Measurements from ENCODE around the gene SVOPL. TPM values are rescaled to one million over a fixed set of nuclear protein-coding genes. Genes with fewer than 3 reads are reported as not detected.

SVOPL gene
- total RNA-seq, 2 donors from 2014 or later: 1.5 to 2.4 TPM

DNA sequence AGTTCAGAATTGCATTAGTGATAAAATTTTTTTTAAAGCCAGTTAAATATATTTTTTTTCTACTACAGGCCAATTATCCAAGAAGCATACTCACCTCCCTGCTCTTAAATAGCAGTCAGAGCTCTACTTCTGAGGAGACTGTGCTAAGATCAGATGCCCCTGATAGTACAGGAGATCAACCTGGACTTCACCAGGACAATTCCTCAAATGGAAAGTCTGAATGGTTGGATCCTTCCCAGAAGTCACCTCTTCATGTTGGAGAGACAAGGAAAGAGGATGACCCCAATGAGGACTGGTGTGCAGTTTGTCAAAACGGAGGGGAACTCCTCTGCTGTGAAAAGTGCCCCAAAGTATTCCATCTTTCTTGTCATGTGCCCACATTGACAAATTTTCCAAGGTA is 122.0 kb downstream of the SVOPL start:
- ATAC-seq: no peak

GRCh38 chr7:138575897-138576428 is 125.2 kb downstream of the SVOPL start:
- DNase-seq (no peak), ATAC-seq (no peak)
- intact Hi-C loops (cut with DNase I, micrococcal nuclease): no loop called here

More for the DNA sequence above, 122.0 kb downstream of the SVOPL start:
- intact Hi-C loops (cut with DNase I, micrococcal nuclease): no loop called here
- DNase-seq: no peak

DNA sequence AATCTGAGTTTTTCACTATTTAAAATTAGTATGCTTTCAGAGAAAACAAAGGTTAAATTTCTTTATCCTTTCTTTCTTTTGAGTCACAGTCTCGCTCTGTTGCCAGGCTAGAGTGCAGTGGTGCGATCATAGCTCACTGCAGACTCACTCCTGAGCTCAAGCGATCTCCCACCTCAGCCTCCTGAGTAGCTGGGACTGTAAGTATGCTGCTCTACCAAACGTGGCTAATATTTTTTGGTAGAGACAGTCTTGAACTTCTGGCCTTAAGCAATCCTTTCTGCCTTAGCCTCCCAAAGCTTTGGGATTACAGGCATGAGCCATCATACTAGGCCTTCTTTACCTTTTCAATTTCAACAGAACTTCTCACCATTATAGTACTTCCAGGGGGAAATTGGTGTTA is 127.4 kb downstream of the SVOPL start:
- intact Hi-C loops (cut with DNase I, micrococcal nuclease): no loop called here
- DNase-seq: no peak

DNA sequence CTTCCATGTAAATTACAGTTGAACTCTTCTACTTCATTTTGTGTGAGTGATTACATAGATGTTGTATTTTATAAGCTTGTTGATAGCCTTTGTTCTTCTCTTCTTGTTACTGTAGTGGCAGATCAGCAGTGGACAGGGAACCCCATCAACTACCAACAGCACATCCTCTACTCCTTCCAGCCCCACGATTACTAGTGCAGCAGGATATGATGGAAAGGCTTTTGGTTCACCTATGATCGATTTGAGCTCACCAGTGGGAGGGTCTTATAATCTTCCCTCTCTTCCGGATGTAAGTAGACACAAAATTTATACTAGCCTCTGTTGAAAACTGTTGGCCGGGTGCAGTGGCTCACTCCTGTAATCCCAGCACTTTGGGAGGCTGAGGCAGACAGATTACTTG is 130.4 kb downstream of the SVOPL start:
- intact Hi-C loops (cut with DNase I, micrococcal nuclease): no loop called here
- ATAC-seq: no peak
- DNase-seq: no peak

More for the DNA sequence above, 127.4 kb downstream of the SVOPL start:
- ATAC-seq: no peak

- no peak for ATAC-seq
- DNase-seq: no peak
- intact Hi-C loops (cut with DNase I, micrococcal nuclease): no loop called here
These were observed 131.7 kb downstream of the SVOPL start for GRCh38 chr7:138569418-138569817.

DNA sequence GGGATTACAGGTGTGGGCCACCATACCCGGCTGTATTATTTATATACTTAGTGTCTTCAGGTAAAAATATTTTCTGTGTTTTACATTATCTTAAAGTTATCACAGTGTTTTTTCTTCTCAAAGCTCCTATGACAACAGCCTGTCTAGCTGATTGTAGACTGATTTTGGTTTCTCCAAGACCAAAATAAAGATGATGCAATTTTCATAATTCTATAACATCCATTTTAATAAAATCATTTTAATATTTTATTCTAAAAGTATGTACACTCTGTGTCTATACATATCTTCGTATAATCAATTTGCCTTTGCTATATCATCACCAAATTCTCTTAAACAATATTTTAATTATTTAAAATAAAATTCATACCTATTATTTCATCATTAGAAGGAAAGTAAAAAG is 132.5 kb downstream of the SVOPL start:
- intact Hi-C loops (cut with DNase I, micrococcal nuclease): no loop called here
- no peak for ATAC-seq
- DNase-seq: no peak

DNA sequence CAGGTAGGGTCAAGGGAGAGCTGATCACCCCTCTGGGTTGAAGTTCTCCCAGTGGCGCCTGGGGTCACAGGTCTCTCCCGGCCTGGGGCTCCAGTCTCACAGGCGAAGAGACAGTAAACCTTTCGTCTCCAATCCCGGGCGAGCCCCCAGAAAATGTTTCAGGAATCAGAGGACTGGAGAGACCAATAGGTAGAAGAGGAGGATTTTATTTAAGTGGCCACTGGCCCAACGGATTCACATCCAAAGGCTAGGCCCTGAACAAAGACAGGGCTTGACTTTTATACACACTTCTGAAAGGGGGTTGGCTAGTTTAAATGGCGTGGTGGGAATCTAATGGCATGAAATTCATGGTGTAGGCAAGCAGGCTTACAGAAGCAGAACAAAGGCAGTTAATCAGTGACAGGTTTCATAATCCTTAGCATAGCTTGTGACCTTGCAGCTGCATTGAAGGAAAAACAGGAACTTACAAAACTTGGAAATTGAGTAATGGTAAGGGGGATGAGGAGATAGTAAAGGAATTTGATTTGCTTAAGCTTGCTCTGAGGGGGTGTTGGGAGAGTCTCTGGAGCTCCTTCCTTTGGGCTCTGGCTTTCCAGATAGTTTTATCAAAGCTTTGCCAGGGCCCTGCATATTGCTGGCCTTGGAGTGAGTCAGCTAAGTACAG is 135.6 kb downstream of the SVOPL start:
- intact Hi-C loops (cut with DNase I, micrococcal nuclease): no loop called here
- no peak for ATAC-seq
- DNase-seq: no peak

DNA sequence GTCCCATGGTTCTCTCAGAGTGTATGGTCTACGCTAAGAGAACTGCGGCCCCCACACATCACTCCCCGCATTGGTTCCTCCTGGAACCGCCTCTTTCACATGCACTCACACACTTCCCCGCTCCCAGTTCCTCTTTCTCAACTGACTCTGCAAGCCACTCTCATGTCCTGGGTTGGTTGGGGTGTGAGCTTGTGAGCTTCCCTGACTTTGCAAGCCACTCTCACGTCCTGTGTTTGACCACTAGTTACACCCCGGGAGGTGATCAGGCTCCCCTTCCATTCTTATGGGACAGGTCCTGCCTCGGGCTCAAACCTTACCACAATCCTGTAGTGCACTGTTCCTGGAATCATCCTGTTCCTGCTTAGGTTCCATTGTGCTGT is 136.1 kb downstream of the SVOPL start:
- DNase-seq (no peak), ATAC-seq (no peak)
- intact Hi-C loops (cut with DNase I, micrococcal nuclease): no loop called here

DNA sequence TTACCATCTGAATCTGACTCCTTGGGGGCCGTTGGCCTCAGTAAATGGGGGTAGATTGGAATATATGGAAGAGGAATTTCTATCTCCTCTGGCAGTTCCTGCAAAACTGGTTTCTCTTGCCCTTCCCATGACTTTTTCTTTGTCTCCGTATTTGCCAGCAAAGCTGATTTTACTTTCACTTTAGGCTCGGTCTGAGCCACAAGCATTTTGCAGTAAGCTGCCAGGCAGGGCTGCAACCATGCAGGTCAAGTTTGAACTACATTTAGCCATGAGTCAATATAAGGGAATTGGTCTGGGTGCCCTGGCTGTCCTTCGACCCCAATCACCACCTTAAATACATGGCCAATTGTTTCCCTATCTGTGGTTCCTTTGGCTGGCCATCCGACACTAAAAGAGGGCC is 136.8 kb downstream of the SVOPL start:
- intact Hi-C loops (cut with DNase I, micrococcal nuclease): no loop called here
- ATAC-seq (no peak), DNase-seq (no peak)

DNA sequence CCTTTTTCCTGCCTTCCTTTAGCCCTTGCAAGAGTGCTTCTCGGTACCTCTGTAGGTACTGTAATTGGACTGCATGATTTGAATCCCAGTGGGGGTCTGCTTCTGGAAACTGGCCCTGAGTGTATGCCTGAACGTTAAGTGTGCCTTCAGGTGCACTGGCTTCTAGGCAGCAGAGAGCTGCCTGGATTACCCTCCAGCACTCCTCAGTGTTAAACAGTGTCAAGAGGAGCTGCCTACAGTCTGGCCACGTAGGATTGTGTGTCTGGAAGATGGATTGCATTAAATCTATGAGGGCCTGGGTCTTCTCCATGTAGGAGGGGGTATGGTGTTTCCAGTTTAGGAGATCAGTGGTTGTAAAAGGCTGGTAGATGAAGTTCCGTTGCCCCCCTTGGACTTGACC is 137.4 kb downstream of the SVOPL start:
- DNase-seq (no peak), ATAC-seq (no peak)
- intact Hi-C loops (cut with DNase I, micrococcal nuclease): no loop called here

- no peak for ATAC-seq
- DNase-seq: no peak
- intact Hi-C loops (cut with DNase I, micrococcal nuclease): no loop called here
These were observed 141.7 kb downstream of the SVOPL start for GRCh38 chr7:138559448-138559847.

DNA sequence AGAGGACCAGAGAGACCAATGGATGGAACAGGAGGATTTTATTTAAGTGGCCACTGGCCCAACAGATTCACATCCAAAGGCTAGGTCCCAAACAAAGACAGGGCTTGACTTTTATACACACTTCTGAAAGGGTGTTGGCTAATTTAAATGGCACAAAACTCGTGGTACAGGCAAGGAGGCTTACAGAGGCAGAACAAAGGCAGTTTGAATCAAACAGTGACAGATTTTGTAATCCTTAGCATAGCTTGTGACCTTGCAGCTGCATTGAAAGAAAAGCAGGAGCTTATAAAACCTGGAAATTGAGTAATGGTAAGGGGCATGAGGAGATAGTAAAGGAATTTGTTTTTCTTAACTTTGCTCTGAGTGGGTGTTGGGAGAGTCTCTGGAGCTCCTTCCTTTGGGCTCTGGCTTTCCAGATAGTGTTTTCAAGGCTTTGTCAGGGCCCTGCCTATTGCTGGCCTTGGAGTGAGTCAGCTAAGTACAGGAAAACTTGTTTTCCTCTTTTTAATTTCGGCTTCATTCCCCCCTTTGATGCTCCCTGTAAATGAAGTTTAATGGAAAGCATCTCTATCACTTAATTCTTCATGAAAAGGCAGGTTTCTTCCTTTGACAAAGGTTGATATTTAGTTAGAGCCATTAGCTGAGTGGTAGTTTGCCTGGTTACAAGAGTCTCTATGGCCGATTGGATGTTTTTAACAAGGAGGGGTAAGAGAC is 144.2 kb downstream of the SVOPL start:
- DNase-seq: no peak
- no peak for ATAC-seq
- intact Hi-C loops (cut with DNase I, micrococcal nuclease): no loop called here

DNA sequence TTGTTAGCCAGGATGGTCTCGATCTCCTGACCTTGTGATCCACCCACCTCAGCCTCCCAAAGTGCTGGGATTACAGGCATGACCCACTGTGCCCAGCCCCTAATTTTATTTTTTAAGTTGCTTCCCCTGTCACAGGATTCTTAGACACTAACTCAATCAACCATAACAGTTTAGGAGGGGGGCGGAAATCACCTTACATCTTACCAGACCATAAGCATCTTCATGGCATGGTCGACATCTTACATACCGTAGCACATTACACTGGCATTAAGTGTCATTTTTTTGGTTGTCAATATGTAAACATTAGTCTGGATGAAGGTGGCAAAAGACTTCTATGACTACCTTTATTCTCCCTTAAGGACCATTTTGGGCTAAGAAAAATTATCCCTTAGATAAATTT is 145.5 kb downstream of the SVOPL start:
- DNase-seq (no peak), ATAC-seq (no peak)
- intact Hi-C loops (cut with DNase I, micrococcal nuclease): no loop called here

DNA sequence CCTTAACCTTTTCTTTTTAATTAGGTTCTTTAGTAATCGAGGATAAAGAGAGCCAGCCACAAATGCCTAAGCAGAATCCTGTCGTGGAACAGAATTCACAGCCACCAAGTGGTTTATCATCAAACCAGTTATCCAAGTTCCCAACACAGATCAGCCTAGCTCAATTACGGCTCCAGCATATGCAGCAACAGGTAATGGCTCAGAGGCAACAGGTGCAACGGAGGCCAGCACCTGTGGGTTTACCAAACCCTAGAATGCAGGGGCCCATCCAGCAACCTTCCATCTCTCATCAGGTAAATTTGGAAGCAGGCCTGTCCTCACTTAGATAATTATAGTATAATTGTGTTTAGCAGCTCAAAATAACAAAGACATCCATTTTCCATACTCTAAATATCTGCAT is 146.5 kb downstream of the SVOPL start:
- intact Hi-C loops (cut with DNase I, micrococcal nuclease): no loop called here
- DNase-seq (no peak), ATAC-seq (no peak)

GRCh38 chr7:138553805-138554204 is 147.4 kb downstream of the SVOPL start:
- DNase-seq: no peak
- no peak for ATAC-seq
- intact Hi-C loops (cut with DNase I, micrococcal nuclease): no loop called here

GRCh38 chr7:138551102-138551501 is 150.1 kb downstream of the SVOPL start:
- intact Hi-C loops (cut with DNase I, micrococcal nuclease): no loop called here
- DNase-seq (no peak), ATAC-seq (no peak)

- intact Hi-C loops (cut with DNase I, micrococcal nuclease): no loop called here
- no peak for DNase-seq
- no peak for ATAC-seq
These were observed 150.8 kb downstream of the SVOPL start for GRCh38 chr7:138550337-138550736.

DNA sequence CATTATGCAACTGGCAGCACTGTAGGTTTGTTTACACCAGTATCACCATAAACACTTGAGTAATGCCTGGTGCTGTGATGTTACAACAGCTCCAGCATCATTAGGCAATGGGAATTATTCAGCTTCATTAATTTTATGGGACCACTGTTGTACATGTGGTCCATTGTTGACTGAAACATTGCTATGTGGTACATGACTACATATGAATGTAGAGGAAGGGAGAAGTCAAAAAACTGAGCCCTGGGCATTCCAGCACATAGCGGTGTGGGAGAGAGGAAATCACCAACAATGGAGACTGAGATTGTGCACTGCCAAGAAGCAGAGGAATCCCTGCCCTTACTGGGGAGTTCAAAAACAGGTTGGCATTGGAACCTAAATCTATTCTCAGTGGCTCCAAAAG is 152.1 kb downstream of the SVOPL start:
- intact Hi-C loops (cut with DNase I, micrococcal nuclease): no loop called here
- DNase-seq (no peak), ATAC-seq (no peak)

DNA sequence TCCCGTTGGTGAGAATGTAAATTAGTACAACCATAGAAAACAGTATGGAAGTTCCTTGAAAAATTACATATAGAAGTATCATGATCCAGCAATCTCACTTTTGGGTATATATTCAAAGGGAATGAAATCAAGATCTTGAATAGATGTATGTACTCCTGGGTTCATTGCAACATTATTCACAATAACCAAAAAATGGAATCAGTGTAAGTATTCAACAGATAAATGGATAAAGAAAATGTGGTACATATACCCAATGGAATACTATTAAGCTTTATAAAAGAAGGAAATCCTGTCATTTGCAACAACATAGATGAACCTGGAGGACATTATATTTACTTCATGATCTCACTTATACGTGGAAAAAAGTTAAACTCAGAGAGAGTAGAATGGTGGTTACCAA is 154.3 kb downstream of the SVOPL start:
- no peak for DNase-seq
- ATAC-seq: no peak
- intact Hi-C loops (cut with DNase I, micrococcal nuclease): no loop called here

GRCh38 chr7:138546064-138546619 is 155.0 kb downstream of the SVOPL start:
- intact Hi-C loops (cut with DNase I, micrococcal nuclease): no loop called here
- ATAC-seq: no peak
- DNase-seq: no peak
